T47D (cell line): ENCODE data around the gene CRACR2A.

Experiments
- DNase-seq, 2 experiments: peaks; one replicate each; pipeline versions ENCODE4 v3.0.0 to v3.0.0-alpha.2; 2011 to 2012; ENCODE audit warnings: low read depth in 1 of 2, low spot score in 1 of 2
- JUND ChIP-seq: IDR thresholded peaks from 2 replicates; pipeline ENCODE4 v1.6.1; 2012; ENCODE audit warnings: low read depth
- in situ Hi-C: cut with HindIII; loops from 2 replicates; pipeline ENCODE4 v1.10.0; 2016; ENCODE audit warnings: low sequenced_read_pairs, low pct_unique_long_range_greater_than_20kb

Gene CRACR2A

DNA sequence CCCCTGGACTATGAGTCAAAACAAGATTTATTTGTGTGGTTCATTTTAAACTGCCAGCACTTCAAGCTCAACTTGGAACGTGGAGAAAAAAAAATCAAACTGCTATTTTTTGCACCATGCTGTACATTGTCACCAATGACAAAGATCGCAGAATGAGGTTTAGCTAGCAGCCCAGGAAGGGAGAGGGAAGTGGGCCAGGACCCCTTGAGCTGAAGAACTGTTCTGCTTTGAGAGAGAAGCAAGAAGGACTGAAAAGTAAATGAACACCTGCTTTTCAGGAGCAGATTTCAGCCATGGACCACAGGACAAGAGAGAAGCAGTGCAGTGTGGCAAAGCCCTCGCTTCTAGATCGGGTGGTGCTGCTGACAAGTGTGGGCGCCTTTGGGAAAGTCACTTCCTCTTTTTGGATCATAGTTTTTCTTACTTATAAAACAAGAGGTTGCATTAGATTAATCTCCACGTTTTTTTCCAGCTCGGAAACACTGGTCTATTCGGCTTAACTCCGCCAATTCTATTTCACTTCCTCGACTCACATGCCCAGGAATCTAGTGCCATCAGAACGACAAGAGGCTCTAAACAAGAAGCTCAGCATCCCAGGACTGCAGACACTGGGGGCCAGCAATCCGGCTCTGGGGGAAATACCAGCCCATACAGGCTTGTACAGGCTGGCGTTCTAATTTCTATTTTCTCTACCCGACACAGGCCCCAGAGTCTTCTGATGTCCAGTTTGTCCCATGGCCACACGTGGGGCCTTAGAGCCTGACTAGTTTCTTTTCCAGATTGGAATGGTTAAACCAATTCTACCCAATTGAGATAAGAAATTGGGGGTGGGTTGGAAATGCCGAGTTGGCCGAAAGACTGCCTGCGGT, 129.9 kb downstream of the CRACR2A start:
- in situ Hi-C loops: no loop called here
- no peak for TF ChIP-seq JUND
- no peak for DNase-seq

DNA sequence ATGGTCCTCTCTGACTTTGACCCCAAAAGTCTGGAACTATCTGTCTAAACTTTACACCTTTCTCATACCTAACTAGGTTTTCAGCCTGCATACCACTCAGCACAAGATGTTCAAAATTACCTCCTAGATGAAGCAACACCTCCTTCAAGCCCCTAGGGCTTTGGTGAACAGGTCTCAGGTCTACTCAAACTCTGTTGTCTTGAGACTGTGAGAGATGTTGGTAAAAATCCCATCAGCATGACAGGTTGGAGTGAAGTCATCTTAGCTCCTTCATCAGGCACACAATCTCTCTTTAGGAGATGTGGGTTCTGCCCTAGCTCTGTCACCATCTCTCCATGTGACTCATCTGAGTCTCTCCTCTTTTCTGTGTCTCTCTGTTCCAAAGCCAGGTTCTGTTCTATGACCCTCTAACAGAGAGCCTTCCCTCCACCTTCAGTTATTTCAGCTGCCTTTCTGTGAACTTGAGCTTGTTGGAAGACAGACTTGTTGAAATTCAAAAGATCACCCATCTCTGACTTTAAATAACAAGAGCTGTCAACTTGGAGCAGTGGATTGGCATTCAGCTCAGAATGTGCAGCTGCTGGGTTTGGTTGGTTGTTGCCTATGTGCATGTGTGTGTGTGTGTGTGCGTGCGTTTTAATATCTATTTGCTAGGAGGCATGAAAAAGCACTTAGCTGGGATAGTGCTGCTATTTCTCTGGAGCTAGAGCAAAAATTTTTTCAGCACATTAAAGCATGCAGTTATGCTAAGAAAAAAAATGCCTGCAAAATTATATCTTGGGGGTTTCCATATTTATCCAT, 130.7 kb downstream of the CRACR2A start:
- no peak for DNase-seq
- TF ChIP-seq JUND: no peak
- in situ Hi-C loops: no loop called here

DNA sequence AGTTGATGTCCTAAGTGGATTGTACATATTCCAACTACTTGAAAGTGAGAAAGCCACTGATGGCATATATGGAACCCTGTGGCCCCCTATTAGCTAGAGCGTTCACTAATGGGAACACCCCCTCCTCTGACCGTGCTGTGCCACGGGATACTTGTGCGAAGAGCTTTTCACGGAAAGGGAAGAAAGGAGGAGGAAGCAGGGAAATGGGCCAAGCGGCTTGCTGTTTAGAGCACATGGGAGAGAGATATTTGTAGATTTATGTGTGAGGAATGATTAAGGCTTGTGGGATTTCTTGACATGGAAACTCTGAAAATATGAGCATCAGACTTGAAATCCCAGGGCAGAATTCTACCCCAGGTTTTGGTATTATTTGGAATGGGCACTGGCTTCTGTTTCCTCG, 132.1 kb downstream of the CRACR2A start:
- TF ChIP-seq JUND: no peak
- DNase-seq: no peak
- in situ Hi-C loops: no loop called here

DNA sequence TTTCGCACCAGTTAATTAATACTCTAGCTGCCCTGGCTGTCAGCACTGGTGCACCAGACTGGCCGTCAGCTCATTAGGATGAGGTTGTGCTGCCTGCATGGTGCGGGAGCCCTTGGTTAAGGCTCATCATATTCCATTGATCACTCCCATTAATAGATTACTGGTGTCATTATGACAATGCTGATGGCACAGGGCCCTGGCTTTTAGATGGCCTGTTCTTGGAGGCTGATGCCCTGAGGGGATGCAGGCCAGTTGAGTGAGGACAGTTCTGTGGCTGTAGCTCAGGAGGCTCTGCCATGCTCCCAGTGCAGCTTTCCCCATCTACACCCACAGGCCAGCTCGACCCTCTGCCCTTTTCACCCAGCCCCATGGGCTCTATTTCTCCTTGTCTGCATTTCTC, 135.3 kb downstream of the CRACR2A start:
- no peak for TF ChIP-seq JUND
- no peak for DNase-seq
- in situ Hi-C loops: no loop called here

DNA sequence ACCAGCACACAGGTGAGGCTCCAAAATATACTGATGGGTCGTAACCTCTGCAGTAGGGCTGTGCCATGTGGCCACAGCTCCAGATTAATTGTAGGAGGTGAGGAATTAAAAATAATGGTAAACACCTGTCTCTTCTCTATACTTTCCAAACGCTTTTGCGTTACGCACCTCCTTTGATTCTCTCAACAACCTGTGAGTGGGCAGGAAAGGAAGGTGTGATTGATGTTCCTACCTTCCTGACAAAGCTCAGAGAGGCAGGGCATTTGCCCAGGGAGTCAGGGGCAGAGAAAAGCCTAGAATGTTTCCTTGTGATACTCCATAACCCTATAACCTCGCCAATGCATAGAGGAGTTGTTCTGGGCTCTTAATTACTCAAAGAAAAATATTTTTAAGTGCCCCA, 137.0 kb downstream of the CRACR2A start:
- no peak for DNase-seq
- TF ChIP-seq JUND: no peak
- in situ Hi-C loops: no loop called here

DNA sequence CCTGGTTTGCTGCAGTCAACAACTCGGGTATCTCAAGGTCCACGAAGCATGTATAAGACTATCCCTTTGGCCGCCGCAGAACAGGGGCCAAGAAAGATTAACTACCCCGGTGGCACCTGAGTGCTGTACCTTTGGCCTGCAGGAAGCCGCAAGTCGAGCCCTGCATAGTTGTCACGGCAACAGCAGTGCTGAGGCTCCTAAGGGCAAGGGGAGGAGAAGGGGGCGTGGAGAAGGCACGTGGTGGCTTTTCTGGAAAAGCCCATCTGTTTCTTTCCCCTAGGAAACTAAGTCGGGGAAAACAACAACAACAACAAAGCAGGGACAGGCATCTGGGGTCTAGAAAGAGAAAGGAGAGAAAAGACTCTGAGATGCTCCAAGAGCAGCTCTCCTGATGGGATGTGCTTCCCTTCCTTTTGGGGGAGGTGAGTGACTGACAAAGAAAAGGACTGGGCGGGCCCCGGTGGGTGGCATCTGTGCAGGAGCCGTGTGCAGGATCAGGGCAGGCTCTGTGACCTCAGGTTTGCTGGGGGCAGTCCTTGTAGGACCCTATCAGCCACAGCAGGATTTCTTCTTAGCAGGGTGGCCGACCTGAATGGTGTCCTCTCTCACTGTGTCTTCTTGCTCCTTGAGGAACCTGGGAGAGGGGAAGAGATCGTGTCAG, 138.0 kb downstream of the CRACR2A start:
- no peak for TF ChIP-seq JUND
- no peak for DNase-seq
- in situ Hi-C loops: no loop called here

DNA sequence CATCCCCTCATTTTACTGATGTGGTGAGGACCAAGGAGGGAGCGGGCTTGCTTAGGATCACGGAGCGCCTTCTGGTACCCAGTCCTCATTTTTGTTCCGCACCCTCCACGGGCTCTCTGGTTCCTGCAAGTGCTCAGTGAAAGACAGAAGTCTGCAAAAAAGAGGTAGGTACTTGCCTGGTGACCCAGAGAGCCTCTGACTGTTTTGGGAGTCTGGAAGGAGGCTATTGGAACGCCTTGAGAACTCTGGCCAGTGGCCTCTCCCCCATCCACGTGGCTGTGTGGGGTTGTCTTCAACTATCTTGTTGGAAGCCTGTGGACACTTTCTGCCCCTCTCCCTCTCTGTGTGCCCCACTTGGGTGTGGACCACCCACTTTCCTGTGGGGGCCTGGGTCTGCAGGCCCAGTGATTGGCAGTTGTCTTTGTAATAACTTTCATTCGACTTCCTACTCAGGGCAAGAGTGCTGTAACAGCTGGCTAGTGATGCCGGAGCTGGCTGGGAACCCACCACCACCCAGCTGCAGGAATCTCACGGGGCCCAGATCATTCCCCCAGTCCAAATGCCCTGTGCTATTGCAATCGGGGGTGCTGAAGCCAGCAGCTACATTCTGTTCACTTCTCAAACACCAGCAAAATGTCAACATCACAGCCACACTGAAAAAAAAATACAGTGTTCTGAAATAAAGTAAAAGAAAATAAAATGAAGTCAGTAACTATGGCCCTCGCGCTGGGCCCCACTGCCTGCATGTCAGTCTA, 139.1 kb downstream of the CRACR2A start:
- in situ Hi-C loops: no loop called here
- TF ChIP-seq JUND: no peak
- no peak for DNase-seq

DNA sequence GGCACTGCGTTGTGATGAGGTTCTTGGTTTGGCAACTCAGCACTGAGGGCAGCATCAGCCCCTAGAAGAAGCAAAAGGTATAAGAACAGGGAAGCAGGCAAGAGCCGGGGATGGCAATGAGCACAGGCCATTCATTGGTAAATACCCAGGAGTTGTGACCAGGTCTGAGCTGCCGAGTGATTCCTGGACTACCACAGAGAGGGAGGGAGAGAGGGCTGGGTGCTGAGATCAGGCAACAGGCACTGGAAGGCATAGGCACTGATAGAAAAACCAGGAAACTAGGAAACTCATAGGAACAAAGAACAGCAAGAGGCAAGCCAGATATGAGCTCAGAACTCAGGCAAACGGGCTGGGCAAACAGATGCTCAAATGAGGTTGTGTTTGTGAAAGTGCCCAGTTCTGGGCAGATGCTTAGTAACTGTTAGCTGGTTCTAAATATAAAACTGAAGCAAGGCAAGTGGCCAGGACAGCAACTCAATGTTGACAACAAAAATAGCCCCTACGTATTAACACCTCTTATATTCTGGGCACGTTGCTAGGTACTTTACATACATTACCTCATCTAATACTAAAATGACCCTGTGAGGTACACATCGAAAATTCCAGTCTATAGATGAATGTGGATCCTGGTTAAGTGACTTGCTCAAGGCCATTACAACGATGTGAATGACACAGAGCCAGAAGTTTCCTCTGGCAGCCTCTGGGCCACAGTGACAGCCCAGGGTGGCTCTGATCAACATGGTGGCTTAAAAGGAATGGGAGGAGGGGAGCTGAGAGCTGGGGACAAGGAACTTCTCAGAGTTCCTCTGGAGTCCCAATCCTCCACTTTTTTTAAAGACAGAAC, 140.8 kb downstream of the CRACR2A start:
- in situ Hi-C loops: no loop called here
- no peak for TF ChIP-seq JUND
- DNase-seq: no peak

DNA sequence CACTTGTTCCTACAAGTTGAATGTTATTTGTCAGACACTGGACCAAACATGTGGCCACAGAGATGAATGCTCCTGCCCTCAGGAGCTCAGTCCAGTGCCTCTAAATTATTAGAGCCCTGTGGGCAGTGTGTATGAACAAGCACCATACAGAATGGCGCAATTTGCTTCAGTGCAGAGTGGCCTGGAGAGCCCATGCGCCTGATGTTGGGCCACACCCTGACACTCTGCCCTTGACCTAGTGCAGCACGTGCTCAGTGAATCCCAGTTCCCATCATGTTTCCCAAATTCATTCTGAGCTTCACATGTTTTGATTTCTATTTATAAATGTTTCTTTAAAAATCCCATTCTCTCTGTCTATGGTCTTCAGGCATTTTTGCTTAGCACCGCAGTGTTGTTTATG, 145.1 kb downstream of the CRACR2A start:
- DNase-seq: no peak
- TF ChIP-seq JUND: no peak
- in situ Hi-C loops: no loop called here

DNA sequence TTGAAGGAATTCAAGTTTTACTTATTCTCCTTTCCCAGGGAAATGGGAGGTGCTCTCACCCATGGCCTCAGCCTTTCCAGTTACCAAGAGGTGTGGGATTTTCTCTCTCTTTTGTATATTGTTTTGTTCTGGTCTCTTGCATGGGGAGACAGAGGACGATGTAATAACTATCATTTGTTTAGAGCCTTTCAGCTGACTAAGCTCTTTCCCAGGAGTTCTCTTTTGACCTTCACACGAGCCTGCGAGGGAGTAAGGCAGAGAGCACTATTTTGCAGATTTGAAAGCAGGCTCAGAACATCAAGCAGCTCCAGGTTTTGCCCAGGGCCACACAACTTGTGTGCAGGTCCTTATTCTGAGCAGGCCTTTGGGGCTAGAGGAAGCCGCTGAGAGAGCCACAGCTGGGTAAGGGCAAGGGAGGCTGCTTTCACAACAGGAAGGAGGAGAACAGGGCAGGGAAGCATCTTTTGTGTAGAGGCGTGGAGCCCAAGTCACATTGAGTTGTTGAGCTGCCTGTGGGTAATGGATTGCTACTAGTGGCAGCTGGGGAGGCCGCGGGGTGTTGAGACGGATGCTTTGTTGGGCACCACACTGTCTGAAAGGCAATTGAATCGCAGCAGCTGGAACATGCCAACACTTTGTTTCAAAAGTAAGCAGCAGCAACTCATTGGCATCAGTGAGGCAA, 145.7 kb downstream of the CRACR2A start:
- in situ Hi-C loops: no loop called here

DNA sequence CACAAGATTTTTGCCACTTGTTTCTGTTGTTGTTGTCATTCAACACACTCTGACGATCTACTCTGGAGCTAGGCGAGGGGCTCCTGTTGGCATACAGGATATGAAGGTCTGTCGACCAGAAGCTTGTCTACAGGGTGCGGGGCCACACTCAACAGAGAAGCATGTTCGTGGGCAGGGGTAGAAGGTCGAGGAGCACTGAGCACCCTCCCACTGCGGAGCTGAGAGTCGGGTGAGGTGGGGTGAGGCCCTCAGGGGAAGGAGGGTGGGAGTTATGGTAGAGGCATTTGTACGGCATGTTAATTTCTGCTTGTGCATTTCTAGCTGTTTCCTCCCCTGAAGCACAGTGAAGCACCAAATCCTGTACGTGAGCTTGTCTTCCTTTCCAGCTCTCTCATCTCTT, 146.8 kb downstream of the CRACR2A start:
- in situ Hi-C loops: no loop called here
- no peak for DNase-seq
- TF ChIP-seq JUND: no peak

More for the DNA sequence above, 145.7 kb downstream of the CRACR2A start:
- no peak for DNase-seq
- no peak for TF ChIP-seq JUND
